ENCODE measurements around the gene LRRC75A.

LRRC75A gene

DNA sequence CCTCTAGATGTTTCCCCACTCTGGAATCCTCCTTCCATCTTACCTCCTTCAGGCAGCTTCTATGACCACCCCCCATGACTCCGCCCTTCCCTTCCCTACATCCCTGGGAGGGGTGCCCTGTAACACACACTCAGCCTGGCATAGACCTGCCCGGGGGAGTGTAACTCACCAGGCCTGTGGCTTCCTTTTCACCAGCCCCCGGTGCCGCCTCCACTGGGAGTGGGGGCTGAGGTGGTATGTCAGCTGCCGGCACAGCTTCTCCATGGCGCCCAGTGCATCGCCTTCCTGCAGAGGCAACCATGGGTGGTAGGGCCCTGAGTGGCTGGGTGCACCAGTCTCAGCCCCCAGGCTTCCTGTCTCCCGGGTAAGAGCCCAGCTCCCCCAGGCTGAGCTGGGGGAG, 44.3 kb downstream of the LRRC75A start:
- in situ Hi-C loops (cut with HindIII; ENCODE audit: low sequenced_read_pairs), result no loop called here
- TF ChIP-seq, protein P1, sequence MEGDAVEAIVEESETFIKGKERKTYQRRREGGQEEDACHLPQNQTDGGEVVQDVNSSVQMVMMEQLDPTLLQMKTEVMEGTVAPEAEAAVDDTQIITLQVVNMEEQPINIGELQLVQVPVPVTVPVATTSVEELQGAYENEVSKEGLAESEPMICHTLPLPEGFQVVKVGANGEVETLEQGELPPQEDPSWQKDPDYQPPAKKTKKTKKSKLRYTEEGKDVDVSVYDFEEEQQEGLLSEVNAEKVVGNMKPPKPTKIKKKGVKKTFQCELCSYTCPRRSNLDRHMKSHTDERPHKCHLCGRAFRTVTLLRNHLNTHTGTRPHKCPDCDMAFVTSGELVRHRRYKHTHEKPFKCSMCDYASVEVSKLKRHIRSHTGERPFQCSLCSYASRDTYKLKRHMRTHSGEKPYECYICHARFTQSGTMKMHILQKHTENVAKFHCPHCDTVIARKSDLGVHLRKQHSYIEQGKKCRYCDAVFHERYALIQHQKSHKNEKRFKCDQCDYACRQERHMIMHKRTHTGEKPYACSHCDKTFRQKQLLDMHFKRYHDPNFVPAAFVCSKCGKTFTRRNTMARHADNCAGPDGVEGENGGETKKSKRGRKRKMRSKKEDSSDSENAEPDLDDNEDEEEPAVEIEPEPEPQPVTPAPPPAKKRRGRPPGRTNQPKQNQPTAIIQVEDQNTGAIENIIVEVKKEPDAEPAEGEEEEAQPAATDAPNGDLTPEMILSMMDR (IDR thresholded peaks at IDR 0.05; ENCODE audit: low read depth, low read length, missing control alignments), result no peak
- H3K4me3 ChIP-seq (ENCODE audit: low read depth, low read length), result no peak overlapping the region
- DNase-seq (ENCODE audit: low read depth), result no peak

DNA sequence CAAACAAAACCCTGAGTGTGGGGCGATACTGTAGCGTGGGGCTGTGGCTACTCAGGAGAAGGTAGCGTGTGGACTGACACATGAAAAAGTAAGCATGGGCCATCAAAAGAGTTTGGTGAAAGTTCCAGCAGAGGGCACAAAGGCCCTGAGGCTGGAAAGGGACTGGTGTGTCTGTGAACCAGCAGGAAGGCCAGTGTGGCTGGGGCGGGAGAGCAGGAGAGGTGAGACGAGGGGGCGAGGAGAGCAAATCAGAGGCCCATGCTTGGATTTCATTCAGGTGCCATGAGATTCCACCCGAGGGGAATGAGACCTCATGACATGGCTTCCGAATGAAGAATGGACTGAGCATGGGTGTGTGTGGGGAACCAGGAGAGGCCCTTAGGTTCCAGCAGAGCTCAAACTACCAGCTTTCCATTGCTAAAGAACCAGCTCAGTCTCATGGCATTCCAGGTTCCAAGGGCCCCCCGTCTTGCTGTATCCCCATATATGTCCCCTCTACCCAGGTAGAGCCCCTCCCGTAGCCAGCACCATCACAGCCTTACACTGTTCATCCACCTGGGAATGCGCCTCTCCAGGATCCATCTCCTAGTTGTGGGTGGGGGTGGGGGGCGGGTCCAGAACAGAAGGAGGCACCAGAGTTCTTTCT, 45.5 kb downstream of the LRRC75A start:
- TF ChIP-seq, protein P1 (IDR thresholded peaks at IDR 0.05; ENCODE audit: low read depth, low read length, missing control alignments), result peak; percentile 11
- no peak overlapping the region for H3K4me3 ChIP-seq (ENCODE audit: low read depth, low read length)
- no peak for DNase-seq (ENCODE audit: low read depth)
- in situ Hi-C loops (cut with HindIII; ENCODE audit: low sequenced_read_pairs), result no loop called here

DNA sequence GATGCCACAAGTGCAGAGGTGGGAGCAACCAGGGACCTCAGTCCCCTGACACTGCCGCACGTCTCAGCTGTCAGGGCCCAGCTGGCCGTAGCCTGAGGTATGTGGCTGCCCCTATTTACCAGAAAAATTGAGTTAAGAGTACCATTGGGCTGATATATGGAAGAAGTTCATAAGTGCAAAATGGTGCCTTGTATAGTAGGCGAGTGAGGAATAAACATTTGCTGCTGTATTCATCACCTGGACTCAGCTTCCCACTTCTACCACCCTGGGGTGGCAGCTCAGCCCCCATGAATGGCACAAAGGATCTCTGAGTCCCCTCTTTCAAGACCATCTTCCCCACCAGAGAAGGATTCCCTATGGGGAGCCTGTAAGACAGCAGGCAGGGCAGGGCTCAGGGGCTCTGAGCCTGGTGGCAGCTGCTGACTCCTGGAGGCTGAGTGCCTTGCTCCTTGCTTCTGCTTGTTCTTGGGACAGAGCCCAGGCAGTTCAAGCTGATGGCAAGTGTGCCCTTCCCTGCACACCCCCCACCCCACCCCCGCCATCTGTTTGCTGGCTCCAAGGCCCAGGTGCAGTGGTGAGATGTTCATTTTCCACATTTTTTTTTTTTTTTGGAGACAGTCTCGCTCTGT, 47.6 kb downstream of the LRRC75A start:
- no peak for DNase-seq (ENCODE audit: low read depth)
- no peak overlapping the region for H3K4me3 ChIP-seq (ENCODE audit: low read depth, low read length)
- TF ChIP-seq, protein P1 (IDR thresholded peaks at IDR 0.05; ENCODE audit: low read depth, low read length, missing control alignments), result no peak
- in situ Hi-C loops (cut with HindIII; ENCODE audit: low sequenced_read_pairs), result no loop called here

DNA sequence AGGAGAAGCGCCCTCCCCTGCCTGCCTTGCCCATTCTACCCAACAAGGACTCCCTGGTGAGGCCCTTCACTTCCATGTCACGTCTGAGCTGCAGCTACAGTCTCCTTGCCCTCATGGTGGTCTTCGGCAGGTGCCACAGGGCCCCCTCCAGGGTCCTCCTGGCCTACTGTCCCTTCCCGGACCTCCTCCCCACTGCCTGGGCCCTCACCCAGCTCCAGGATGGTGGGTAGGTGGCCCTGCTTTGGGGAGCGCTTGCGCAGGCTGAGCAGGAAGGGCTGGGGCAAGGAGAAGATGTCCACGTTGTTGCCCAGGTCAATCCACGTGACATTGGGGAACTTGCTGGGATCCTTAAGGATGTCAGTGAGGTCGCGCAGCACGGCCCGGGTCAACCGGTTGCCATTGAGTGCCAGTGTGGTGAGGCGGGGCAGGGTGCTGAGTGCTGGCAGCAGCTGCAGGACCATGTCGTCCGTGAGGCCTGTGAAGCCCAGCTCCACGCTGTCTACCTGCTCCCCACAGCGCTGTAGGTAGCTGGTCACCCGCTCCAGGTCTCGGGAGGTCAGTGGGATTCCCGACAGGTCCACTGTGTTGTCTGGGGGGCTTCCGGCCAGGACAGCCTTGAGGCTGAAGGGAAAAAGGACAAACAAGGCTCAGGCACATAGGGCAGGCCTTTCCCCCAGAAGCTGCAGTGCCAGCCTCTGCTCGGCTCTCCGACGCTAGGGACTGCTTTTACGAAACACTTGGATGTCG, 48.3 kb downstream of the LRRC75A start:
- no peak overlapping the region for H3K4me3 ChIP-seq (ENCODE audit: low read depth, low read length)
- TF ChIP-seq, protein P1 (IDR thresholded peaks at IDR 0.05; ENCODE audit: low read depth, low read length, missing control alignments), result no peak
- in situ Hi-C loops (cut with HindIII; ENCODE audit: low sequenced_read_pairs), result no loop called here
- DNase-seq (ENCODE audit: low read depth), result no peak

DNA sequence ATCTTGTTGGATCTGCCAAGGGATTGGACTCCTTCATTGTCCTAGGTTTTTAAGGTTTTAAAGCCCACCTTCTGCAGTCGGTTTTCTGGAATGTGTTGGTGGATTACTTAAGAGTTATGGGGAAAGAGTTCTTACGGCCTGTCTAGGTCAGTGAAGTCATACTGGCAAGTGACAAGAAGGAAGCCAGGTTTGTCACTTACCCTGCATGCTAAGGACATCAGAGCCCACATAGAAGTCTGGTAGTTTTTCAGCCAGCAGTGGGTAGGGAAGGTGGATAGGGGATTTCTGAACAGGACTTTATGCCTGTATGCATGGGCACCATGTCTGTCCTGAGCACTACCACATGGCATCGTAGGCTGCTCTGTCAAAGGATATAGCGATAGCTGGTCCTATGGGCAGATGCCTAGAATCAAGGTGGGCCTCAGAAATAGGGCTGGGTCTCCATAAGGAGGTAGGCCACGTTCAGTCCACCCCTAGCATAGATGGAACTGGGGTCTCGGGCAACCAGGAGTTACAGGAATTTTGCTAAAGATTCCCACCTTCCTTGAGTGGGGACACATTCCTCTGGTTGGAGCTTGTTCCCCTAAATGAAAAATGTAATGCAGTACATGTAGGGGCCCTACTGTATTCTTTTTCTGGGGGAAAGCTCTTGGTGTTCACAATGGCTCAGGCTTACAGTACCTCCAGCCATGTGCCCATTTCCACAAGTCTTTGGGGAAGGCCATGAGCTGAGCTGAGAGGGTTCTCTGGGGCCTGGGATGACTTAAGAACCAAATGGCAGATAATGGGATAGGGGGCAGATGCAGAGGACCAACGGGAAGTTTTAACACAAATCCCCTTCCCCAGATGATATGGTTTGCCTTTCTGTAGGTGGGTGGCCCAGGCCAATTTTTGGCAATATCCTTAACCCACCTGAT, 49.1 kb downstream of the LRRC75A start:
- in situ Hi-C loops (cut with HindIII; ENCODE audit: low sequenced_read_pairs), result no loop called here
- DNase-seq (ENCODE audit: low read depth), result no peak
- H3K4me3 ChIP-seq (ENCODE audit: low read depth, low read length), result peak overlapping the region; percentile 12
- TF ChIP-seq, protein P1 (IDR thresholded peaks at IDR 0.05; ENCODE audit: low read depth, low read length, missing control alignments), result no peak

DNA sequence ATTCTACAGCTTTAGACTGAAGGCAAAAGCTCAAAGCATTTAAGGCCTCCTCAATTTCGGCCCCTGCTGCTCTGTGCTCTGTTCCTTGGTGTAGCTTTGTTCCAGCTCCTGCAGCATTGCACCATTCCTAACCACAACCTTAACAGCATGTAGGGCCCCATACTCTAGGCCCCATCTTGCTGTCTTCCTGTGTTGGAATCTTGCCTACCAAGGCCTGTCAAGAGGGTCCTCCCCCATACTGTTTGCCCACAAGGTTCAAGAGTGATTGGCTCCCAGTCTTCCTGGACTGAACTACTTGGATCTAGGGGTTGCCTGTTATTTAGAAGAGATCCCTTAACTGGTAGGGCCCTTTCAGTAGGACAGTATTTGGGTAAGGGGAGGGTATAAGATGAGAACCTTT, 49.9 kb downstream of the LRRC75A start:
- peak overlapping the region; percentile 12 for H3K4me3 ChIP-seq (ENCODE audit: low read depth, low read length)
- TF ChIP-seq, protein P1 (IDR thresholded peaks at IDR 0.05; ENCODE audit: low read depth, low read length, missing control alignments), result no peak
- no peak for DNase-seq (ENCODE audit: low read depth)
- in situ Hi-C loops (cut with HindIII; ENCODE audit: low sequenced_read_pairs), result no loop called here
